ENCODE results near the gene STK38.
"Not testable (repeated sequence)": the region's sequence is repeated elsewhere in the genome, so short reads cannot be mapped to it uniquely, and the experiment has no call there.

STK38 gene

DNA sequence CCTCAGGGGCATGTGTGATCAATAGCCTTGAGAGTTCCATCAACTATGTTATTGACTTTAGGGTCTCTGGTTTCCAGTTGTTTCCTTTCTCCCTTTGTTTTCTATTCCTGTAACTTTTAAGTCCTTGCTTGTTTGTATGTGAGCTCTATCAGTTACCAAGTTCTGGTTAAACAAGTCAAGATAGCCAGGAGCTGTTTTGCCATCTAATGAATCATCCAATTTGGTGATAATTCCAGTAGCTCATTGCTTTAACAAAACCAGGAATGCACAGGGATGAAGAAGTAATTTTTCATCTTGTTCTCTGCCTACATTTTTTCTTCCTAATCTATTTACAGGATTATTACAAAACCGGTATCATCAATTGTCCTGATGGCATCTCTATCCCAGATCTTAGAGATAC lies 68.0 kb downstream of the STK38 start:
- DNase-seq: no peak

DNA sequence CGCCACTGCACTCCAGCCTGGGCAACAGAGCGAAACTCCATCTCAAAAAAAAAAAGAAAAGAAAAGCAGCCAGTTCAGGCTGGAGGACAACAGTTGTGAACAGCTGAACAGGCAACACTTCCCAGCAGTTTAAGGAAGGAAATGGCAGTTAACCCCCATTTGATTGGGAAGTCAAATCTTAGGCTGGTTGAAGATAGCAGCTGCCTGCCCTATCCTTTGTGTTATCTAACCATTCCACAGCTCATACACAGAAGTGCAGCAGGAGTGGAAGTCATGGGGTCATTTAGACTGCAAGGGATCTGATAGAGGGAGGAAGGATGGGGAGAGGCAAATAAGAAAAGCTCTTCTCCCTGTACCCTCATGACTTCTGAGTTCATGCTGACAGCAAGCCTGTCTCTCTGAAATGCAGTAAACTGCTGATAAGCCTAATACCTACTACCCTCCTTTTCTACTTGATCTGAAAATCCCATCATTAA lies 69.2 kb downstream of the STK38 start:
- no peak for DNase-seq

GRCh38 chr6:36469946-36470345 lies 77.3 kb downstream of the STK38 start:
- DNase-seq: no peak

- DNase-seq: no peak
Measured at GRCh38 chr6:36469148-36469661, 78.1 kb downstream of the STK38 start.

DNA sequence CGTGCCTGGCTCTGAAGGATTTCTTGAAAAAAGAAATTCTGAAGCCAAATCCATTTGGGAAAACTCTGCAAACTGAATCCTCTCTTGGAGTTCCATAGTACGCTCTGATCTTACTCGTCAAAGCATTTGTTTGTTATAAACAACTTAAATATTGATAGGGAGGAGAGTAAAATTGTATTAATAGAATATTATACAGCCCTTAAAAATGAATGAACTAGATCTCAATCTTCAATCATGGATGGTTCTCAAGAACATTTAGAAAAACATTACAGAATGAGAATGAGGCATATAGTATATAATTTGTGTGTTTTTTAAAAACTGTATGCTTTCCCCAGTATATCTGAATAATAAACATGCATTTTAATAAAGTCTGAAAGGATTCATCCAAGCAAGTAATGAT lies 79.7 kb downstream of the STK38 start:
- DNase-seq: no peak

- no peak for DNase-seq
Measured at GRCh38 chr6:36464233-36464632, 83.0 kb downstream of the STK38 start.

DNA sequence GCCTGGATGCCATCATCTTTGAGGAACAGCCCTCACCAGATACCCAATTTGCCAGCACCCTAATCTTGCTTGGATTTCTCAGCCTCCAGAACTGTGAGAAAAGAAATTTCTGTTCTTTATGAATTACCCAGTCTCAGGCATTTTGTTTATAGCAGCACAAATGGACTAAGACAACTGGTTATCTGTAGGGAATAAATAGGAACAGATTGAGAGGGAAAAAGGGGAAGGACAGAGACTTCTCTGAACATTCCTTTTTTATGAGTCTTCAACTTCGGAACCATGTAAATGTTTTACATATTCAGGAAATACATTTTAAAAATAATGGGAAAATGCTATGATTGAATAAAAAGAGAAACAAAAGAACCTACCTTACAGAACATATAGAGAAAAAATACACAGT lies 83.6 kb downstream of the STK38 start:
- no peak for DNase-seq

DNA sequence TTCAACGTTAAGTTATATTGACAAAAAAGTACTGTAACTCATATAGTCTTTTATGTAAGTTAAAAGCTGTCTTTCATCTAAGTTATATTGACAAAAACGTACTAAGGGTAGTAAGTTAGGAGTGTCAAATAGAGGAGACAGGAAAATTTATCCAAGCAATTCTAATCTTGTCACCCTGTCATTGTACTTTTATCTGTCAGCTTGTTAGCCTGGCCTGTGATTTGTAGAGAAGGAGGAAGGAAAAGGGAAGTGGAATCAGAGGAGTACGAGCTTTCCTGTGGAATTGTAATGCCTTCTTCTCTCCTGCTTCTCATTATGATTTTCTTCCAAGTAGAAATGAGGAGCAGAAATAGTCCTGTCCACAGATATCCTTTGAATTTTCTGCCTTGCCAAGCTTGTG lies 85.6 kb downstream of the STK38 start:
- no peak for DNase-seq

DNA sequence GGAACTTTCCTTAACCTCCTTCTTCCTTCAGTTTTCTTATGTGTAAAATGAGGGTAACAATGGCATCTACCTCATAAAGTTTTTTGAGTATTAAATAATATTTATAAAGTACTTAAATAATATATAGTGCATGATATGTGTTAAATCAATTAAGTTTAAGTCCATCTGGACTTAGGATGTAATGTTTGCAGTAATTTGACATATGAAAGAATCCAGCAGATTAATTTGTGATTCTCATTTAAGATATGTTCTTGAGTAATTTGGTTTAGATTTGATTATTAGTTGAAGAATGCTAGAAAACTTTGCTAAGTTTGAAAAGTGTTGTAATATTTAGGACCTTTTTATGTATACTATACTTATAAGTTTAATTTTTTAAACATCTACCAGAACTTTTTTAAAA lies 86.4 kb downstream of the STK38 start:
- DNase-seq: no peak

GRCh38 chr6:36459501-36459900 lies 87.8 kb downstream of the STK38 start:
- no peak for DNase-seq

DNA sequence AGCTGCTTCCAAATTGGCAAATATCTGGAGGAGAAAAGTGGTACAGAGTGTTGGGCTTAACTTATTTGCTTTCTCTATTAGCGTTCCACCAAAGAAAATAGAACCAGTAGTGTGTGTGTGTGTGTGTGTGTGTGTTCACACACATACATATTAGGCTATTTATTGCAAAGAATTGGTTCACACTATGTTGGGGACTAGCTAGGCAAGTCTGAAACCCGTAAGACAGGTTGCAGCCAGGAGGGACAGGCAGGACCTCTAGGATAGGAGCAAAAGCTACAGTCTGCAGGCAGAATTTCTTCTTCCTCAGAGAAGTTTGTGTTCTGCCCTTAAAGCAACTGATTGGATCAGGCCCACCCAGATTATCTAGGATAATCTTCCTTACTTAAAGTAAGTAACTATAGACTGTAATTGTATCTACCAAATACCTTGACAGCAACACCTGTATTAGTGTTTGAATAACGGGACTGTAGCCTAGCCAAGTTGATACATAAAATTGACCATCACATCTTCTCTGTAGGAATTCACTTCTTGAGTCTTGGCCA lies 91.7 kb downstream of the STK38 start:
- no peak for DNase-seq

DNA sequence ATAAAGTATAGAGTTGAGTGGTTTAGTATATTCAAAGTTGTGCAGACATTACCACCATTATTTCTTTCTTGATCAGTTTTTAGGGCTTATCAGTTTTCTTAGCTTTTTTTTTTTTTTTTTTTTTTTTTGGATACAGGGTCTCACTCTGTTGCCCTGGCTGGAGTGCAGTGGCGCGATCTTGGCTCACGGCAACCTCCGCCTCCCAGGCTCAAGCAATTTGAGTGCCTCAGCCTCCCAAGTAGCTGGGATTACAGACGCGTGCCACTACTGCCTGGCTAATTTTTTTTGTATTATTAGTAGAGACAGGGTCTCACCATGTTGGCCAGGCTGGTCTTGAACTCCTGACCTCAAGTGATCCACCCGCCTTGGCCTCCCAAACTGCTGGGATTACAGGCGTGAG lies 94.4 kb downstream of the STK38 start:
- DNase-seq: not testable (repeated sequence)

- not testable (repeated sequence) for DNase-seq
Measured at GRCh38 chr6:36449173-36449572, 98.1 kb downstream of the STK38 start.

- DNase-seq: no peak
Measured at GRCh38 chr6:36445621-36446020, 101.7 kb downstream of the STK38 start.

GRCh38 chr6:36444470-36444869 lies 102.8 kb downstream of the STK38 start:
- DNase-seq: no peak
